GM15510 (cell line): ENCODE measurements around the gene RGS8.

Experiments
- POLR2A ChIP-seq: IDR thresholded peaks from 3 replicates; pipeline ENCODE4 v1.6.1; 2011; ENCODE audit warnings: borderline replicate concordance; ENCODE audit not compliant: insufficient read length; ENCODE audit errors: extremely low read depth

The RGS8 gene

DNA sequence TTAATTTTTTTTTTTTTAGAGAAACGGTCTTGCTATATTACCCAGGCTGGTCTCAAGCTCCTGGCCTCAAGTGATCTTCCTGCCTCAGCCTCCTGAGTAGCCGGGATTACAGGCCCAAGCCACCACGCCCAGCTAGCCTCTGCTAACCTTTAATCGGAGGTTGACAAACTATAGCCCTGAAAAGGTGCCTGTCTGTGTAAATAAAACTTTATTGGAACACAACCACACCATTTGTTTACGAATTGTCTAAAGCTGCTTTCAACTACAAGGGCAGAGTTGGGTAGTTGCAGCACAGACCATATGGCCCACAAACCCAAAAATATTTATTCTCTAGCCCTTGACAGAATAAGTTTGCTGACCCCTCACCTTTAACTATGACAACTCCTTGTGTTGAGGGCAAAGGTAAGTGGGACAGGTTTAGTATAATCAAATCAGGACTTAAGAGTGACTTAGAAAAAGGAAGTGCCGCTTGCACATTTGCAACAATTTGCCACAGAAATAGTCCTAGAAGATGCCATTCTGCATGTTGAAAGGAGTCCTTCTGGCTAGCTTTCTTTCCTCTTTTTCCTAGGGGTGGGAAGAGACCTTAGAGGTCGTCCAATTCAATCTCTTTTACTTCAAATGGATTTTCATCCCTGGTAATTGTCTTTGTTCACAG lies 16.4 kb downstream of the RGS8 start:
- no peak for TF ChIP-seq POLR2A

DNA sequence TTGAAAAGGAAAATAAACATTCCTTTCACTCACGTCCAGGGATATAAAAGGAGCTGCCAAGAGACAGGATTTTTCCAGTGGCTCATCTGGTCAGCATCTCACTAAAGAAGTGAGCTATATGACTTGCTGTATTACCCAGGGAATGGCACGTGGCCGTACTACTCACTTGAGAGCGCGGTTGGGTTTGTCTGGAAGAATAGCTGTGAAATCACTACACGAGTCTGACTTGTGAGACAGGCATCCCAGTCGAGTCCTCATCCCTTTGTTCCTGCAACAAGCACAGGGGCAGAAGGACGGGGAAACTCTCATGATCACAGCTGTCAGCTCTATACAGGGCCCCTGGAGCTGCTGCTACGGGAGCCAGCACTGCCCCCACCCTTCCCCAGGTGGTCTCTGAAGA lies 17.7 kb downstream of the RGS8 start:
- TF ChIP-seq POLR2A: no peak

GRCh38 chr1:182664296-182664695 lies 20.1 kb downstream of the RGS8 start:
- no peak for TF ChIP-seq POLR2A

GRCh38 chr1:182662956-182663355 lies 21.4 kb downstream of the RGS8 start:
- TF ChIP-seq POLR2A: no peak

- no peak for TF ChIP-seq POLR2A
These were observed 22.1 kb downstream of the RGS8 start for GRCh38 chr1:182662121-182662890.

GRCh38 chr1:182658055-182658454 lies 26.3 kb downstream of the RGS8 start:
- TF ChIP-seq POLR2A: no peak

DNA sequence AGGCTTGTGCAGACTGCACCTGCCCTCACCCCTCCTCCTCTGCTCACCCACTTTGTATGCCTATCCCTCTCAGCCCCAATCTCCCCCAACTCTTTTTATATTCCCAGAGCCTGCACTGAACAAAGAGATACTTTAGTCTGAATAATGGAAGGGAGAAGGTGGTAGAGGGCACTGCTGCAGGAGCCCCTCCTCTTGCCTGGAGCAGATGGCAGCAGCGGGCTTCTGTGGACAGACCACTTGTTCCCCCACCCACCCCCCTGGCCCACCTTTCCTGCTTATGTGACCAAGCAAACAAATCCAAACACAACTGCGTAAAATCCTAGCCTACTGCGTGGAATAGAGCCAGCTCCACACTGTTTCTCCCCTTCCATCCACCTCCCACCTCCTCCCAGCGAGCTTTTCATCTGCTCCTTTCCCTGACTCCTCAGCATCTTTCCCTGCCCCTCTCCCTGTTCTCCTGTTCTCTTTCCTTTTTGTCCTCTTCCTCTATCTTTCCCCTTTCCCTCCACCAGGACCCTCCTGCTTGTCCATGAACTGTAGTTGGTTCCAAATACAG lies 27.5 kb downstream of the RGS8 start:
- TF ChIP-seq POLR2A: no peak

GRCh38 chr1:182653986-182654385 lies 30.4 kb downstream of the RGS8 start:
- no peak for TF ChIP-seq POLR2A

DNA sequence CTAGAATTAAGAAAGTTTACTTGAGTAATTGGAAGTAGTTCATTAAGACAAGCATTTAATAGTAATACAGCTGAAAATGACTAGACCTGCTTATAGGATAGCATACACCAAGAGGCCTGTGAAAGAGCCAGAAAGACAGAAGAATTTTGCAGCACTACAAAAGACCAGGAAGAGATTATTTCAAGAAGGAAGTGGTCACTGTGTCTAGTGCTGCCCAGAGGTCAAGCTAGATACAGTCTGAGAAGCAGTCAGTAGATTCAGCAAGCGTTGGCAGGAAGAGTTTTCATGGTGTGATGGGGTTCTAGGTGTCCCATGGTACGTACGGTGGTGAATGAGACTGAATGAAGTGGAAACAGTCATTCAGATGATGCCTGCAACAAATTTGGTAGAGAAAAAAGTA lies 31.5 kb downstream of the RGS8 start:
- TF ChIP-seq POLR2A: no peak

DNA sequence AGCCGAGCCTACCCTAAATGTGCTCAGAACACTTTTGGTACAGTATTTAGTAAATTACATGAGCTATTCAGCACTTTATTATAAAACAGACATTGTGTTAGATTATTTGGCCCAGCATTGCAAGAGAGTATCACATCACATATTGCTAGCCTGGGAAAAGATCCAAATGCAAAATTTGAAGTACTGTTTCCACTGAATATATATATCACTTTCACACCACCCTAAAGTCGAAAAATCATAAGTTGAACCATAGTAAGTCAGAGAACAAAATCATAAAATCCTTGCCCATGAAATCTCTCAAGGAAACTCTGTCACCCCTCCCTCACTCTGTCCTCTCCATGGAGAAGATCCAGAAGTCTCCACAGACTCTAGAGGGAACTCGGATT lies 33.1 kb downstream of the RGS8 start:
- TF ChIP-seq POLR2A: no peak

DNA sequence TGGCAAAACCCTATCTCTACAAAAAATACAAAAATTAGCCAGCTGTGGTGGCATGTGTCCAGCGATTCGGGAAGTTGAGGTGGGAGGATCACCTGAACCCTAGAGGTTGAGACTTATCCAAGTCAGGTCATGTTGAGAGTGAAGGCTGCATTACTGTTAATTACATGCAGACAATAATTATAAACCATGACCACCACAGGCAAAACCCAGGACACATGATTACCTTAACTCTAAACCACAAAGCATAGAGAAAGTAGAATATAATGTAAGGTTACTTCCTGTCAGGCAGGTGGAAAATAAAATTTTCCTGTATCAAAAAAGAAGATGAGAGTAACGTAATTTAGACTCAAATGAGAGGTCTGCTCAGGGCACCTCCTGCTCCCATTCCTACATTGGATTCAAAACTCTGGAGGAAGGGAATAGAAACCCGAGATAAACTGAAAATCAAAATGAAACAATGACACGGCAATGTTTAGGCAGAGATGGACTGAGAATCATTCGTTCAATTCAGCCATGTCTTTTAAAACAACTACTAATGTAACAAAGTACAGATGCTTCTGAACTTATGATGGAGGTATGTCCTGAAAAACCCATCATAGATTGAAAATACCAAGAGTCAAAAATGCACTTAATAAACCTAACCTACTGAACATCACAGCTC lies 33.6 kb downstream of the RGS8 start:
- no peak for TF ChIP-seq POLR2A

DNA sequence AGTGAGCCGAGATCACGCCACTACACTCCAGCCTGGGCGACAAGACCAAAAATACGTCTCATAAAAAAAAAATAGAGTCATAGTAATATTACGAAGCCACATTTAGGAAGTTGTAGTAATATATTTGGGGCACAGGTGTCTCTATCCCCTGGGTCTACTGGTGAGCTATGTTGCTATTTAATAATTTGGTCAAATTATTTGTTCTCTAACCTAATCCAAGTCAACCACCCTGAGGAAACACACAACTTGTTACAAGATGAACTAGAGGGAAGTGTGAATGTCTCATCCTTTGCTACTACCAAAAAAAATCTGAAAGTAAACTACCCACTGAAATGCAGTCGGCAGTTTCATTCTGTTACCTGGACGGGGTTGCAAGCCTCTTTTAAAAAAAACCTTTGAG lies 35.3 kb downstream of the RGS8 start:
- TF ChIP-seq POLR2A: no peak

- no peak for TF ChIP-seq POLR2A
These were observed 37.6 kb downstream of the RGS8 start for GRCh38 chr1:182646739-182647138.

DNA sequence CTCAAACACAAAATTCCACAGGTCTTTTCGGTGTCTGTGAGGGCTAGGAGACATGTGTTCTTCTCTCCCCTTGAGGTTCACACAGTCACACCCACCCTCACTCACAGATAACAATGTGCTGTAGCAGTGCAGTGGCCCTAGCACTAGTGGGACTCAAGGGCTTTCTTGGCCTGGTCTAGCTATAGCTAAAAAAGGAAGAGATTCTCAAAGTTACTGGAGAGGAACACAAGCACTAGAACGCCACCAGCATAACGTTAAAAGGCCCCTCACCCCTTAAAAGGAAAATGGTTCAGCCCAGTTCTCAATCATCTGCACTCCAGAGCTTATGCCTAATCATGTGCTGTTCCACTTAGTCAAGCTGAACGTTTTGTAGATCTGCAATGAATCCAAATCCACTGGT lies 39.5 kb downstream of the RGS8 start:
- no peak for TF ChIP-seq POLR2A

DNA sequence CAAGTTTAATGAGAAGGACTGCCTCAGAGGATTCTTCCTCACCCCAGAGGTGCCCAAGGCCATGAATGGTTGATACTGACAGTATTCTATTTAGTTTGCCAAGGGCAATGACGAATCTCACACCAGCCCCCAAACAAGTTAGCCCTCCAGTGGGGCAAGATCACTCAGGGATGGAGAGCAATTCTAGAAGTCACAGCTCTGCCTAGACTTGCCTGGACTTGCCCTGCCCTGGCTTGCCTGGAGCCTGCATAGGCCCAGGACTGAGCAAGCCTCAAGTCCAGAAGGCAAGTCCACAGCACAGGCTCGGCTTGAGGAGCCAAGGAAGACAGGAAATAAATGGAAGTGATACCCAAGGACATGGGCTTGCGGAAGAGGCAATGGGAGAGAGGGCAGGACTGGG lies 40.7 kb downstream of the RGS8 start:
- TF ChIP-seq POLR2A: no peak

GRCh38 chr1:182642461-182642860 lies 41.9 kb downstream of the RGS8 start:
- no peak for TF ChIP-seq POLR2A

DNA sequence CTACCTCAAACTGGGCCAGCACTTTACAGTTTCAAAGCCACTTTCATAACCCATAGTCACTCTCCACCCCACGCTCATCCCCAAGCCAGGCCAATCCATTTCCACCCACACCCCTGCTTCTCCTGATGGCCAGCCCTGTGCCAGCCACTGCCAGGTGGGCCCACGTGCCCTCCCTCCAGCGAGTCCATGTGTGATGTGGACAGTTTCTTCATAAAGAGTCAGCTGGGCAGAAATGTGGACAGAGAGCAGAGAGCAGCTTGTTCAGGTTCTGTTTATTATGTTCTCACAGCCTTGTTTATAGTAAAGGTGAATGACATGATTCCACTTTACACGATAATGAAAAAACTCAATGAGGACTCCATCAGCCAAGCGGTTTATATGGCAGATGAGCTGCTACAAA lies 42.8 kb downstream of the RGS8 start:
- TF ChIP-seq POLR2A: no peak

DNA sequence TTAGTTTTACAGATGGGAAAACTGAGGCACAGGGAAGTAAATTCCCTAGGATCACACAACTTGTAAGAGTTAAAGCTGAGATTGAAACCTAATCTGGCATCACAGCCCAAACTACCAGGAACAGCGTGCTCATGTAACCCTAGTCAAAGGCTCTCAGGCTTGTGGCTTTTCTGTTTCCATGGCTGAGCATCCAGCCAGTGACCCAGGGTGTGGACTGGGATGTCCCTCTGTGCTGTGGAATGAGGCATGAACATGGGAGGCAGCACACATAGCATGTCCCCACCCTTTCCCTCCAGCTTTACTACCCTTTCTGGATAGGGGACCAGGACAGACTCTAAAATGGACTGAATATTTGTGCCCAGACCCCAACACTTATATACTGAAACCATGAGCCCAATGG lies 45.1 kb downstream of the RGS8 start:
- no peak for TF ChIP-seq POLR2A
